ENCODE data around the gene PCCA. TPM values are rescaled to one million over a fixed set of nuclear protein-coding genes. Genes with fewer than 3 reads are reported as not detected.
"Not testable (repeated sequence)": the region's sequence is repeated elsewhere in the genome, so short reads cannot be mapped to it uniquely, and the experiment has no call there.

PCCA gene
- total RNA-seq, 1 experiment from 2014 or later, result 8.9 TPM

GRCh38 chr13:100378533-100378932, 289.6 kb downstream of the PCCA start:
- no peak for TF ChIP-seq CTCF (IDR thresholded peaks at IDR 0.05; ENCODE audit: unreplicated experiment)
- no peak overlapping the region for H3K4me3 Mint-ChIP-seq (ENCODE audit: low read depth, unreplicated experiment)
- H3K9me3 Mint-ChIP-seq (ENCODE audit: low read depth, unreplicated experiment), result no peaks in the 10 kb centered on the region
- no TSS peak for BruUV-seq (replicated peaks)
- CTCF ChIA-PET, result no interaction called here
- intact Hi-C loops (cut with micrococcal nuclease; ENCODE audit: unreplicated experiment), result no loop called here
- H3K27me3 Mint-ChIP-seq (ENCODE audit: unreplicated experiment), result no peaks in the 10 kb centered on the region
- H3K4me1 Mint-ChIP-seq (ENCODE audit: low read depth, unreplicated experiment), result no peaks in the 10 kb centered on the region
- H3K27ac Mint-ChIP-seq (ENCODE audit: unreplicated experiment), result no peak overlapping the region
- no peaks in the 10 kb centered on the region for H3K36me3 Mint-ChIP-seq (ENCODE audit: insufficient read depth, unreplicated experiment)
- no peak for DNase-seq

- no peak overlapping the region for H3K4me3 Mint-ChIP-seq (ENCODE audit: low read depth, unreplicated experiment)
- intact Hi-C loops (cut with micrococcal nuclease; ENCODE audit: unreplicated experiment), result no loop called here
- no peaks in the 10 kb centered on the region for H3K9me3 Mint-ChIP-seq (ENCODE audit: low read depth, unreplicated experiment)
- no peaks in the 10 kb centered on the region for H3K27me3 Mint-ChIP-seq (ENCODE audit: unreplicated experiment)
- CTCF ChIA-PET, result no interaction called here
- no peak for DNase-seq
- no peak overlapping the region for H3K27ac Mint-ChIP-seq (ENCODE audit: unreplicated experiment)
- no peaks in the 10 kb centered on the region for H3K36me3 Mint-ChIP-seq (ENCODE audit: insufficient read depth, unreplicated experiment)
- TF ChIP-seq CTCF (IDR thresholded peaks at IDR 0.05; ENCODE audit: unreplicated experiment), result no peak
- no peaks in the 10 kb centered on the region for H3K4me1 Mint-ChIP-seq (ENCODE audit: low read depth, unreplicated experiment)
- BruUV-seq (replicated peaks), result no TSS peak
Observed at GRCh38 chr13:100381595-100382224, 292.8 kb downstream of the PCCA start.

- no peaks in the 10 kb centered on the region for H3K4me1 Mint-ChIP-seq (ENCODE audit: low read depth, unreplicated experiment)
- no peak overlapping the region for H3K4me3 Mint-ChIP-seq (ENCODE audit: low read depth, unreplicated experiment)
- H3K27me3 Mint-ChIP-seq (ENCODE audit: unreplicated experiment), result no peaks in the 10 kb centered on the region
- BruUV-seq (replicated peaks), result no TSS peak
- CTCF ChIA-PET, result no interaction called here
- TF ChIP-seq CTCF (IDR thresholded peaks at IDR 0.05; ENCODE audit: unreplicated experiment), result no peak
- H3K9me3 Mint-ChIP-seq (ENCODE audit: low read depth, unreplicated experiment), result no peaks in the 10 kb centered on the region
- H3K27ac Mint-ChIP-seq (ENCODE audit: unreplicated experiment), result no peak overlapping the region
- DNase-seq, result no peak
- no peaks in the 10 kb centered on the region for H3K36me3 Mint-ChIP-seq (ENCODE audit: insufficient read depth, unreplicated experiment)
- intact Hi-C loops (cut with micrococcal nuclease; ENCODE audit: unreplicated experiment), result no loop called here
Observed at GRCh38 chr13:100382785-100383184, 293.9 kb downstream of the PCCA start.

- no peak for DNase-seq
- Mint-ChIP-seq H3K27ac (ENCODE audit: unreplicated experiment) (no peak overlapping the region), H3K4me3 (ENCODE audit: low read depth, unreplicated experiment) (no peak overlapping the region), H3K9me3 (ENCODE audit: low read depth, unreplicated experiment) (no peaks in the 10 kb centered on the region), H3K27me3 (ENCODE audit: unreplicated experiment) (no peaks in the 10 kb centered on the region), H3K36me3 (ENCODE audit: insufficient read depth, unreplicated experiment) (no peaks in the 10 kb centered on the region), H3K4me1 (ENCODE audit: low read depth, unreplicated experiment) (no peaks in the 10 kb centered on the region)
- TF ChIP-seq CTCF (IDR thresholded peaks at IDR 0.05; ENCODE audit: unreplicated experiment), result no peak
- CTCF ChIA-PET, result no interaction called here
- intact Hi-C loops (cut with micrococcal nuclease; ENCODE audit: unreplicated experiment), result no loop called here
- BruUV-seq (replicated peaks), result no TSS peak
Observed at GRCh38 chr13:100387416-100387815, 298.5 kb downstream of the PCCA start.

- H3K9me3 Mint-ChIP-seq (ENCODE audit: low read depth, unreplicated experiment); H3K4me1 Mint-ChIP-seq (ENCODE audit: low read depth, unreplicated experiment); H3K27me3 Mint-ChIP-seq (ENCODE audit: unreplicated experiment); H3K36me3 Mint-ChIP-seq (ENCODE audit: insufficient read depth, unreplicated experiment); CTCF ChIA-PET; H3K4me3 Mint-ChIP-seq (ENCODE audit: low read depth, unreplicated experiment); DNase-seq; intact Hi-C loops (cut with micrococcal nuclease; ENCODE audit: unreplicated experiment); BruUV-seq (replicated peaks); H3K27ac Mint-ChIP-seq (ENCODE audit: unreplicated experiment): not testable (repeated sequence)
Observed at GRCh38 chr13:100388150-100388549, 299.3 kb downstream of the PCCA start.
